IMR-90 (cell line): ENCODE measurements around the gene DEGS2. TPM values are rescaled to one million over a fixed set of nuclear protein-coding genes. Genes with fewer than 3 reads are reported as not detected.

ENCODE experiments used
- ATAC-seq: fragments of 200-7000 bp; cut with Tn5 transposase; 2 replicates; pipeline ENCODE4 v1.9.1; 2020; ENCODE audit warnings: low read depth, mild to moderate bottlenecking, moderate library complexity
- BruUV-seq: library from RNA; stranded (reverse); fragments of 400-500 nt; replicated peaks from 2 replicates; lab custom pipeline; 2021; lab: Mats Ljungman, UMichigan
- CTCF ChIA-PET: fragments of 300-600 bp; formaldehyde crosslinking; extraction: SDS; loops from one replicate; lab custom pipeline; 2021; ENCODE audit warnings: antibody characterized with exemption; lab: Yijun Ruan, JAX
- POLR2A ChIA-PET: fragments of 300-600 bp; sonication (Branson Sonifier 250); formaldehyde crosslinking; loops from one replicate; lab custom pipeline; 2022; ENCODE audit warnings: antibody characterized with exemption; ENCODE audit not compliant: unreplicated experiment; lab: Charles Lee
- DNase-seq: peaks from one replicate; pipeline ENCODE4 v3.0.0; 2013
- H2AFZ ChIP-seq: replicated peaks from 2 replicates; pipeline ENCODE3; 2013; ENCODE audit warnings: low read length, mild to moderate bottlenecking; ENCODE audit not compliant: poor library complexity
- H2AK5ac ChIP-seq: 2 replicates; pipeline ENCODE4 v1.6.1; 2013; ENCODE audit warnings: low read depth, low read length, inconsistent platforms
- H2AK9ac ChIP-seq: replicated peaks from 2 replicates; pipeline ENCODE3; 2013; ENCODE audit warnings: mild to moderate bottlenecking, low read depth, low read length, moderate library complexity; ENCODE audit not compliant: poor library complexity
- H2BK120ac ChIP-seq: 2 replicates; pipeline ENCODE4 v1.6.1; 2013; ENCODE audit warnings: low read depth, low read length, inconsistent platforms
- H2BK15ac ChIP-seq: 3 replicates; pipeline ENCODE4 v1.6.1; 2013; ENCODE audit warnings: low read depth, low read length, inconsistent platforms
- H2BK20ac ChIP-seq: 2 replicates; pipeline ENCODE4 v1.6.1; 2013; ENCODE audit warnings: low read depth, mild to moderate bottlenecking, inconsistent platforms, low read length, moderate library complexity
- H2BK5ac ChIP-seq: 2 replicates; pipeline ENCODE4 v1.6.1; 2013; ENCODE audit warnings: mild to moderate bottlenecking, low read depth, low read length, inconsistent platforms; ENCODE audit not compliant: poor library complexity, severe bottlenecking
- H3K14ac ChIP-seq: replicated peaks from 2 replicates; pipeline ENCODE4 v1.6.1; 2013; ENCODE audit warnings: low read depth, low read length, inconsistent platforms
- H3K18ac ChIP-seq: 2 replicates; pipeline ENCODE4 v1.6.1; 2013; ENCODE audit warnings: low read depth, low read length, control low read depth
- H3K23ac ChIP-seq: 2 replicates; pipeline ENCODE4 v1.6.1; 2013; ENCODE audit warnings: low read depth, low read length, inconsistent platforms
- H3K27ac ChIP-seq: 2 replicates; pipeline ENCODE4 v1.5.1; 2013; ENCODE audit warnings: mild to moderate bottlenecking, control low read depth, low read length; ENCODE audit not compliant: insufficient read depth
- H3K27me3 ChIP-seq: 2 replicates; pipeline ENCODE4 v1.6.1; 2013; ENCODE audit warnings: low read length; ENCODE audit not compliant: control insufficient read depth, insufficient read depth
- H3K36me3 ChIP-seq: 2 replicates; pipeline ENCODE4 v1.6.1; 2013; ENCODE audit warnings: low read length, mixed read lengths; ENCODE audit not compliant: control insufficient read depth, insufficient read depth
- H3K4ac ChIP-seq: 2 replicates; pipeline ENCODE4 v1.6.1; 2013; ENCODE audit warnings: low read depth, low read length, inconsistent platforms
- H3K4me1 ChIP-seq: 2 replicates; pipeline ENCODE4 v1.6.1; 2013; ENCODE audit warnings: low read length, mixed read lengths; ENCODE audit not compliant: control insufficient read depth, insufficient read depth
- H3K4me2 ChIP-seq: 2 replicates; pipeline ENCODE4 v1.6.1; 2013; ENCODE audit warnings: low read depth, mild to moderate bottlenecking, control low read depth, low read length, moderate library complexity
- H3K4me3 ChIP-seq: 2 replicates; pipeline ENCODE4 v1.5.1; 2013; ENCODE audit warnings: low read depth, mild to moderate bottlenecking, control low read depth, low read length, moderate library complexity; ENCODE audit not compliant: insufficient read depth
- H3K56ac ChIP-seq: 2 replicates; pipeline ENCODE4 v1.6.1; 2013; ENCODE audit warnings: low read length, inconsistent platforms; ENCODE audit not compliant: insufficient read depth; ENCODE audit errors: extremely low read depth
- H3K79me1 ChIP-seq, 2 experiments: 2 replicates each; pipeline ENCODE4 v1.6.1; 2013; ENCODE audit warnings: low read length in 2 of 2, inconsistent platforms in 1 of 2, low read depth in 1 of 2
- H3K9ac ChIP-seq: 2 replicates; pipeline ENCODE4 v1.6.1; 2013; ENCODE audit warnings: low read depth, low read length, control low read depth
- H3K9me1 ChIP-seq: 2 replicates; pipeline ENCODE4 v1.6.1; 2013; ENCODE audit warnings: low read length, inconsistent platforms; ENCODE audit not compliant: insufficient read depth
- H3K9me3 ChIP-seq: 2 replicates; pipeline ENCODE4 v1.6.1; 2013; ENCODE audit warnings: low read length; ENCODE audit not compliant: control insufficient read depth, insufficient read depth
- H4K20me1 ChIP-seq: 2 replicates; pipeline ENCODE4 v1.6.1; 2013; ENCODE audit warnings: low read length, inconsistent platforms; ENCODE audit not compliant: insufficient read depth
- H4K5ac ChIP-seq: 2 replicates; pipeline ENCODE4 v1.6.1; 2013; ENCODE audit warnings: mild to moderate bottlenecking, low read depth, low read length, control low read depth
- H4K8ac ChIP-seq, 2 experiments: 2 replicates each; pipeline ENCODE4 v1.6.1; 2013; ENCODE audit warnings: low read depth in 2 of 2, low read length in 2 of 2, control low read depth in 1 of 2, inconsistent platforms in 1 of 2
- H4K91ac ChIP-seq: 2 replicates; pipeline ENCODE4 v1.6.1; 2013; ENCODE audit warnings: low read depth, low read length, inconsistent platforms; ENCODE audit not compliant: insufficient read depth
- BHLHE40 ChIP-seq: fragments of 150-350 bp; IDR thresholded peaks from 2 replicates; pipeline ENCODE4 v1.6.1; 2016; ENCODE audit warnings: mild to moderate bottlenecking, low read depth, low read length
- CEBPB ChIP-seq: IDR thresholded peaks from 2 replicates; pipeline ENCODE4 v1.6.1; 2012; ENCODE audit warnings: low read depth, low read length, improper control_type of control experiment
- CTCF ChIP-seq: conservative IDR thresholded peaks from 2 replicates; pipeline ENCODE4 v1.5.1; 2012; ENCODE audit warnings: mild to moderate bottlenecking, low read depth, low read length, improper control_type of control experiment
- ELK1 ChIP-seq: fragments of 150-350 bp; IDR thresholded peaks from 2 replicates; pipeline ENCODE4 v1.6.1; 2016; ENCODE audit warnings: low read depth, mild to moderate bottlenecking, low read length, moderate library complexity, borderline replicate concordance
- MXI1 ChIP-seq: IDR thresholded peaks from 2 replicates; pipeline ENCODE4 v1.6.1; 2012; ENCODE audit warnings: low read depth, mild to moderate bottlenecking, low read length, moderate library complexity, borderline replicate concordance
- RCOR1 ChIP-seq: IDR thresholded peaks from 2 replicates; pipeline ENCODE4 v1.6.1; 2012; ENCODE audit warnings: mild to moderate bottlenecking, low read length, improper control_type of control experiment; ENCODE audit not compliant: insufficient replicate concordance
- WGBS, 2 experiments: methylation state at CpG; one replicate each; pipeline versions ENCODE4 v1.1.5 to v1.1.7; 2013; ENCODE audit warnings: missing lambda C conversion rate in 2 of 2; ENCODE audit not compliant: insufficient read length in 1 of 2; ENCODE audit errors: extremely low coverage in 2 of 2; 5-methylcytosine and 5-hydroxymethylcytosine counted together
- dilution Hi-C: fragments of 300-500 bp; cut with HindIII; formaldehyde crosslinking; loops from one replicate; pipeline ENCODE4 v1.14.3; 2018; ENCODE audit warnings: low sequenced_read_pairs; ENCODE audit not compliant: unreplicated experiment
- in situ Hi-C: fragments of 300-500 bp; cut with MboI; formaldehyde crosslinking; loops from 3 replicates; pipeline ENCODE4 v1.14.3; 2019; ENCODE audit warnings: low sequenced_read_pairs, inconsistent platforms, mixed read lengths
- intact Hi-C: fragments of 100-400 bp; cut with micrococcal nuclease; formaldehyde crosslinking; loops from 2 replicates; pipeline ENCODE4 v1.10.0; 2022
- polyA plus RNA-seq, 3 experiments: library from polyadenylated mRNA; depleted of rRNA; stranded (reverse); fragments of >200 nt; gene quantifications; 2 replicates each; pipeline ENCODE4 v1.2.3, GENCODE V29; 2012; ENCODE audit warnings: low replicate concordance in 1 of 3
- total RNA-seq: library from RNA; depleted of rRNA; stranded (reverse); fragments of >200 nt; gene quantifications from 2 replicates; pipeline ENCODE4 v1.2.3, GENCODE V29; 2012

The DEGS2 gene
- total and polyA plus RNA-seq, 2 of the 4 experiments (the other 2 are of a cell fraction) = not detected

GRCh38 chr14:100109594-100109955 lies 49.9 kb downstream of the DEGS2 start:
- Histone ChIP-seq H3K9me3 (no peaks in the 10 kb centered on the region), H2AFZ (no peak overlapping the region), H3K9me1 (peaks cover 18% of the 10 kb centered on the region), H4K8ac (no peak overlapping the region), H3K27me3 (no peaks in the 10 kb centered on the region), H3K79me1 (peaks cover 4 to 17% of the 10 kb centered on the region in 2 experiments; a peak in 2 of 4 replicates), H3K4me3 (no peak overlapping the region), H3K27ac (no peak overlapping the region), H3K36me3 (no peaks in the 10 kb centered on the region), H3K9ac (no peak overlapping the region), H3K4me1 (peaks cover 19% of the 10 kb centered on the region), H2BK20ac (no peak overlapping the region), H2AK9ac (no peak overlapping the region), H3K4ac (no peak overlapping the region), H2BK120ac (no peak overlapping the region), H4K91ac (no peak overlapping the region), H2BK5ac (no peak overlapping the region), H4K5ac (no peak overlapping the region), H4K20me1 (no peaks in the 10 kb centered on the region), H3K56ac (no peak overlapping the region), H2AK5ac (no peak overlapping the region), H3K14ac (no peak overlapping the region), H3K23ac (no peak overlapping the region), H3K18ac (no peak overlapping the region), H2BK15ac (no peak overlapping the region), H3K4me2 (no peak overlapping the region)
- DNase-seq = no peak
- no peak for ATAC-seq
- intact Hi-C loops (loop anchor here (5.0 kb wide), 1 partner anchor 77 kb away; no protein-coding TSS in a partner anchor), in situ Hi-C loops (no loop called here), dilution Hi-C loops (no loop called here)
- BruUV-seq = no TSS peak
- ChIA-PET CTCF (no interaction called here), POLR2A (no interaction called here)
- WGBS, 2 experiments = 100% methylated on average over 5 of the region's 9 CpGs; no CpG with 5 or more reads in 1 of the 2 experiments
- TF ChIP-seq BHLHE40 (no peak), CTCF (no peak), RCOR1 (no peak), CEBPB (no peak), ELK1 (no peak), MXI1 (no peak)
